OCI-LY7 (cell line): ENCODE results near the gene CYP39A1. TPM values are rescaled to one million over a fixed set of nuclear protein-coding genes. Genes with fewer than 3 reads are reported as not detected.
"Not testable (repeated sequence)": the region's sequence is repeated elsewhere in the genome, so short reads cannot be mapped to it uniquely, and the experiment has no call there.

Experiments used
- BruUV-seq: library from RNA; stranded (reverse); fragments of 400-500 nt; replicated peaks from 2 replicates; lab custom pipeline; 2021; lab: Mats Ljungman, UMichigan
- CTCF ChIA-PET: fragments of 300-600 bp; sonication (Branson Sonifier 250); formaldehyde crosslinking; loops from one replicate; lab custom pipeline; 2022; ENCODE audit warnings: antibody characterized with exemption; ENCODE audit not compliant: unreplicated experiment; lab: Charles Lee
- POLR2A ChIA-PET: fragments of 300-600 bp; sonication (Branson Sonifier 250); formaldehyde crosslinking; loops from one replicate; lab custom pipeline; 2022; ENCODE audit warnings: antibody characterized with exemption; lab: Charles Lee
- DNase-seq: peaks from one replicate; pipeline ENCODE4 v3.0.0-alpha.2; 2015; ENCODE audit warnings: low spot score
- H2AFZ ChIP-seq: fragments of 200-600 bp; sonication (generic), shearing (Covaris generic); 2 replicates; pipeline ENCODE4 v1.6.1; 2014; ENCODE audit warnings: mild to moderate bottlenecking, antibody characterized with exemption, low read length, moderate library complexity
- H3K27ac ChIP-seq: fragments of 200-600 bp; sonication (generic); 2 replicates; pipeline ENCODE4 v1.5.1; 2014; ENCODE audit warnings: mixed run types, low read depth, mild to moderate bottlenecking, moderate library complexity, low read length, inconsistent platforms; ENCODE audit not compliant: poor library complexity, severe bottlenecking
- H3K36me3 ChIP-seq: fragments of 200-600 bp; sonication (generic); 2 replicates; pipeline ENCODE4 v1.6.1; 2014; ENCODE audit warnings: mild to moderate bottlenecking, antibody characterized with exemption, low read length, moderate library complexity, mixed read lengths; ENCODE audit not compliant: insufficient read depth
- H3K4me1 ChIP-seq: fragments of 200-600 bp; sonication (generic); 2 replicates; pipeline ENCODE4 v1.5.1; 2014; ENCODE audit warnings: mild to moderate bottlenecking, low read length; ENCODE audit not compliant: insufficient read depth, poor library complexity, severe bottlenecking
- H3K4me2 ChIP-seq: fragments of 200-600 bp; sonication (generic); 2 replicates; pipeline ENCODE4 v1.6.1; 2014; ENCODE audit warnings: mild to moderate bottlenecking, low read length
- H3K4me3 ChIP-seq: fragments of 200-600 bp; sonication (generic); 2 replicates; pipeline ENCODE4 v1.5.1; 2014; ENCODE audit warnings: mild to moderate bottlenecking, low read depth, low read length; ENCODE audit not compliant: poor library complexity, severe bottlenecking
- H3K79me2 ChIP-seq: fragments of 200-600 bp; sonication (generic); 2 replicates; pipeline ENCODE4 v1.6.1; 2016; ENCODE audit warnings: low read depth, mild to moderate bottlenecking, low read length, moderate library complexity, mixed read lengths; ENCODE audit not compliant: insufficient read depth
- H3K9me2 ChIP-seq: fragments of 200-600 bp; sonication (generic); 2 replicates; pipeline ENCODE4 v1.6.1; 2016; ENCODE audit warnings: mild to moderate bottlenecking, low read length, mixed read lengths; ENCODE audit not compliant: insufficient read depth
- H3K9me3 ChIP-seq: fragments of 200-600 bp; sonication (generic); 2 replicates; pipeline ENCODE4 v1.6.1; 2014; ENCODE audit warnings: mild to moderate bottlenecking, mixed run types, low read length, mixed read lengths
- H4K20me1 ChIP-seq: fragments of 200-600 bp; sonication (generic); 2 replicates; pipeline ENCODE4 v1.6.1; 2014; ENCODE audit warnings: mild to moderate bottlenecking, antibody characterized with exemption, low read length, moderate library complexity, mixed read lengths; ENCODE audit not compliant: insufficient read depth
- CTCF ChIP-seq: fragments of 200-600 bp; sonication (generic); conservative IDR thresholded peaks from 2 replicates; pipeline ENCODE4 v1.5.1; 2014; ENCODE audit warnings: mild to moderate bottlenecking, antibody characterized with exemption, low read length, moderate library complexity, mixed read lengths
- EZH2phosphoT487 ChIP-seq: fragments of 200-600 bp; sonication (generic); IDR thresholded peaks from 2 replicates; pipeline ENCODE4 v1.6.1; 2018; ENCODE audit warnings: low read depth, borderline replicate concordance, mild to moderate bottlenecking, mixed run types, antibody characterized with exemption, low read length, moderate library complexity, mixed read lengths
- intact Hi-C: fragments of 100-400 bp; cut with micrococcal nuclease; formaldehyde crosslinking; loops from one replicate; pipeline ENCODE4 v1.10.0; 2022; ENCODE audit not compliant: unreplicated experiment
- total RNA-seq, 2 experiments: library from RNA; depleted of rRNA in 1 of 2; stranded (reverse); fragments of >200 nt in 1 of 2; shearing (Covaris generic) in 1 of 2; gene quantifications; 2 replicates each; pipeline ENCODE4 v1.2.3, GENCODE V29; 2014 to 2022

The CYP39A1 gene
- total RNA-seq, 2 experiments from 2014 or later = 13.4 to 24.5 TPM

DNA sequence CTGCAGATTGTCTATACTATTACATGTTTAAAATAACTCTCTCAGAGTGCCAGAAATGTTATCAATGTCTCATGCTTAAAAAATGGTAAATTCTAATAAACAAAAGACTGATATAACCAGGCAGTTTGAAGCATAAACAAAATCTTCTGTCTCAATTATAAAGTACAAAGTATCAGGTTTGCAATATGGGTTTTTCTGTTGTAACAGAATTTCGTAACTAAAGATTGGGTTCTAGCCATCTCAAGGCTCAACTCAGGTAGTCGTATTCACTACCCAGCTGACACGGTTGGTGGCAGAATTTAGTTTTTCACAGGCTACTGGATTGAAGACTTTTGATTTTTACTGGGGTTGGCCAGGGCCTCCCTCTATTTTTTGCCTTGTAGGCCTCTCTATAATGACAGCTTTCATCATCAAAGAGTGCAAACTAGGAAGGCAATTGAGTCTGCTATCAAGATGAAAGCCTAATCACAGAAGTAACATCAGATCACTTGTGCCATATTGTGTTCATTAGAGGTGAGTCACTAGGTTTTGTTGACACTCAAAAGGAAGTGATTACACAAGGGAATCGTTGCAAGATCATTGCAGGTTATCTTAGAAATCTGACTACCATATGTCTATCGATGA is 3.6 kb downstream of the CYP39A1 start:
- POLR2A ChIA-PET = interaction anchor here (0.5 to 3.8 kb wide), 7 partner anchors 8 to 699 kb away, joined by 3 to 31 read pairs (median 15); no protein-coding TSS in a partner anchor
- peaks cover 93% of the 10 kb centered on the region for H3K79me2 ChIP-seq

GRCh38 chr6:46648108-46648507 is 4.5 kb downstream of the CYP39A1 start:
- CTCF ChIA-PET, H3K4me2 ChIP-seq, BruUV-seq, H2AFZ ChIP-seq, H4K20me1 ChIP-seq, H3K4me3 ChIP-seq, H3K27ac ChIP-seq, H3K9me2 ChIP-seq, DNase-seq: not testable (repeated sequence)
- Histone ChIP-seq H3K79me2 (peaks cover 92% of the 10 kb centered on the region), H3K4me1 (peaks cover 42% of the 10 kb centered on the region), H3K36me3 (peaks cover 27% of the 10 kb centered on the region), H3K9me3 (peaks cover 27% of the 10 kb centered on the region; the same call in 1 of the 2 replicates)
- POLR2A ChIA-PET = interaction anchor here (3.0 kb wide), 1 partner anchor 12 kb away, joined by 31 read pairs; no protein-coding TSS in a partner anchor
- intact Hi-C loops = loop anchor here (5.0 kb wide), 1 partner anchor 1271 kb away; the partner anchor contains the start of gene SUPT3H

More for the DNA sequence above, 3.6 kb downstream of the CYP39A1 start:
- Histone ChIP-seq H3K4me2 (peak overlapping the region; percentile 78), H3K36me3 (peaks cover 27% of the 10 kb centered on the region), H3K4me3 (peak overlapping the region; percentile 85), H3K27ac (peak overlapping the region; percentile 96), H3K9me2 (no peaks in the 10 kb centered on the region), H3K4me1 (peaks cover 34% of the 10 kb centered on the region), H4K20me1 (no peaks in the 10 kb centered on the region), H3K9me3 (peaks cover 27% of the 10 kb centered on the region; the same call in 1 of the 2 replicates), H2AFZ (no peak overlapping the region)
- TF ChIP-seq CTCF (peak; percentile 65), EZH2phosphoT487 (no peak)
- intact Hi-C loops = loop anchor here (5.0 kb wide), 1 partner anchor 1272 kb away; the partner anchor contains the start of gene SUPT3H
- BruUV-seq = no TSS peak
- CTCF ChIA-PET = interaction anchor here (1.7 kb wide), 1 partner anchor 22 kb away, joined by 6 read pairs; no protein-coding TSS in a partner anchor
- peak; percentile 76 for DNase-seq

GRCh38 chr6:46645265-46645664 is 7.4 kb downstream of the CYP39A1 start:
- Histone ChIP-seq H3K4me1 (peaks cover 69% of the 10 kb centered on the region), H4K20me1 (no peaks in the 10 kb centered on the region), H2AFZ (no peak overlapping the region), H3K9me2 (no peaks in the 10 kb centered on the region), H3K36me3 (peaks cover 37% of the 10 kb centered on the region), H3K9me3 (peaks cover 33% of the 10 kb centered on the region; the same call in 1 of the 2 replicates), H3K79me2 (peaks cover 92% of the 10 kb centered on the region), H3K4me3 (no peak overlapping the region), H3K4me2 (no peak overlapping the region), H3K27ac (peak overlapping the region; percentile 91)
- no peak for TF ChIP-seq EZH2phosphoT487
- TF ChIP-seq CTCF = no peak
- intact Hi-C loops = loop anchor here (5.0 kb wide), 1 partner anchor 1268 kb away; the partner anchor contains the start of gene SUPT3H
- CTCF ChIA-PET = no interaction called here
- no peak for DNase-seq
- no TSS peak for BruUV-seq
- POLR2A ChIA-PET = interaction anchor here (0.9 to 1.0 kb wide), 2 partner anchors 10 to 18 kb away, joined by 3 to 6 read pairs; no protein-coding TSS in a partner anchor
